ENCODE measurements around the gene C10orf143. TPM values are rescaled to one million over a fixed set of nuclear protein-coding genes. Genes with fewer than 3 reads are reported as not detected.

C10orf143 gene
- total RNA-seq, 4 donors from 2014 or later, result 5.0 to 8.5 (median 6.2) TPM

DNA sequence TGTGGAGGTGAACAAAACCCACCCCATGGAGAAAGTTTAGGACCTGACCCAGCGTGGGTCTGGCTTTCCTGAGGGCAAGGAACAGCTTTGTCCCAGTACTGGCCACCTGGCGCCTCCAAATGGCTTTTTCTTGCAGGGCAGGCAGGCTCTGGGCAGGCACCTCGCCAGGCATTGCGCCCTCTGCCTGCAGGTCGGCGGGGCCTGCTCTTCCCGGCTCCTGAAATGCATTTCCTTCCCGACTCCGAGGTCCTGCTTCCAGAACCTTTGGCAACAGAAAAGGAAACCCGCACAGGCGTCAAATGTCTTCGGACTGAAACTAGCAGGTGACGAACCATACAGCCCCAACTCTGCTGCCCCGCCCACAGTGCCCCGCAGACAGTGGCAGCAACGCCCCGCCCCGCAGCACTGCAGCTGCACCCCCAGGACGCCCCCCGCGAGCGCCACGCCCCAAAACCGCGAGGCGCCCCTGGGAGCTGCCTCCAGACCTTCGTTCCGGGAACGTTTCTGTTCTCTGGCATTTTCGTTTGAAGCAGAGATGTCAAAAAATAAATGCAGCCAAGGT is 65.5 kb downstream of the C10orf143 start:
- DNase-seq, result no peak
- intact Hi-C loops (cut with DNase I), result no loop called here
- no peak overlapping the region for H3K4me3 ChIP-seq (replicated peaks in 1 of 3)
- H3K27ac ChIP-seq, result no peak overlapping the region
- TF ChIP-seq, protein P1, sequence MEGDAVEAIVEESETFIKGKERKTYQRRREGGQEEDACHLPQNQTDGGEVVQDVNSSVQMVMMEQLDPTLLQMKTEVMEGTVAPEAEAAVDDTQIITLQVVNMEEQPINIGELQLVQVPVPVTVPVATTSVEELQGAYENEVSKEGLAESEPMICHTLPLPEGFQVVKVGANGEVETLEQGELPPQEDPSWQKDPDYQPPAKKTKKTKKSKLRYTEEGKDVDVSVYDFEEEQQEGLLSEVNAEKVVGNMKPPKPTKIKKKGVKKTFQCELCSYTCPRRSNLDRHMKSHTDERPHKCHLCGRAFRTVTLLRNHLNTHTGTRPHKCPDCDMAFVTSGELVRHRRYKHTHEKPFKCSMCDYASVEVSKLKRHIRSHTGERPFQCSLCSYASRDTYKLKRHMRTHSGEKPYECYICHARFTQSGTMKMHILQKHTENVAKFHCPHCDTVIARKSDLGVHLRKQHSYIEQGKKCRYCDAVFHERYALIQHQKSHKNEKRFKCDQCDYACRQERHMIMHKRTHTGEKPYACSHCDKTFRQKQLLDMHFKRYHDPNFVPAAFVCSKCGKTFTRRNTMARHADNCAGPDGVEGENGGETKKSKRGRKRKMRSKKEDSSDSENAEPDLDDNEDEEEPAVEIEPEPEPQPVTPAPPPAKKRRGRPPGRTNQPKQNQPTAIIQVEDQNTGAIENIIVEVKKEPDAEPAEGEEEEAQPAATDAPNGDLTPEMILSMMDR (IDR thresholded peaks at IDR 0.05), result no peak
- no peak for TF ChIP-seq POLR2A (IDR thresholded peaks at IDR 0.05)
- H3K9me3 ChIP-seq, result no peaks in the 10 kb centered on the region
- no peaks in the 10 kb centered on the region for H3K4me1 ChIP-seq
- no peaks in the 10 kb centered on the region for H3K36me3 ChIP-seq
- no peaks in the 10 kb centered on the region for H3K27me3 ChIP-seq
- 37 to 65% methylated on average over 23 to 26 of the region's 30 CpGs for WGBS, 2 donors

DNA sequence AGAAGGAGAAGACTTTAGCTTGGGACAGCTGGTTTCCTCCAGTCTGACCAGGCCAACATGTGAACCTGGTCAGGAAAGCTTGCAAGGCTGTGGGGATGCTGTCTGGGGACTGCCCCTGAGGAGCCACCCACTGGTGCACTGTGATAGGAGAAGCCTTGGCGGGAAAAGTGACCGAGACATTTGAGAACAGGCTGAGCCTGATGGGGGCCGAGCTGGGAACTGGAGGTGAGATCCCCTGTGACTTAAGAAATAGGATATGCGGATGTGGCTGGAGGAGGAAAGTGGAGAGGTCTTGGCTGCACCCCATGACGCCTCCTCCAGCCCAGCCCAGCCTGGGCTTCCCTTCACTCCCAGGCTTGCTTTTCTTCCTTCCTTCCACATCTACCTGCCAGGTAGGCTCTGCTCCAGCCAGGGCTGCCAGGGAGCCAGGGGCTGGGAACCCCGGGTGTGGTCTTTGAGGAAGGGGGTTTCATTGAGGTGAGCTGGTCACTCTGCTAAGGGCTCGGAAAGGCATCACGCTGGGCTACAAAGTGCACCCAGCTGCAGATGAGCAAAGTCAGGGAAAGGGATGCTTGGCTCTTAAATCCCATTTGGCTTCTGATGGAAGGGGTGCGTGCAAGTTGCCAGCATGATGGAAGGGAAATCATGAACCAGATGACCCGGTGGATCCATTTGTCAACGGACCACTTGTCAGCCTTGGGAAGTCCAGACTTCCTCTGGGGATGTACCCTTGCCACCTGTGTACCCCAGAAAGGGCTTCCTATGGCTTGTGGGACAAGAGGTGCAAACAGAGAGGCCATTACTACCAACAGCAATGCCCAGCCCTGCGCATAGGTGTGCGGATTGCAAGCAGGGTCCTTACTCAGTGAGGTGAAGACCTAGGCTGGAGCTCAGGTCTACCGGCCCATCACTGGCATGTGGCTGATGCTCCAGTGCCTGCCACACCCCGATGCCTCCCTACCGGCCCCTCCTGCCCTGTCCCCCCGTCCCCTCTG is 66.3 kb downstream of the C10orf143 start:
- Histone ChIP-seq H3K27ac (no peak overlapping the region), H3K36me3 (no peaks in the 10 kb centered on the region), H3K4me1 (no peaks in the 10 kb centered on the region), H3K4me3 (replicated peaks in 1 of 3) (no peak overlapping the region), H3K27me3 (no peaks in the 10 kb centered on the region), H3K9me3 (no peaks in the 10 kb centered on the region)
- no peak for DNase-seq
- intact Hi-C loops (cut with DNase I), result no loop called here
- 78 to 81% methylated on average over 14 to 17 of the region's 17 CpGs for WGBS, 2 donors
- TF ChIP-seq, protein P1 (IDR thresholded peaks at IDR 0.05), result no peak
- TF ChIP-seq POLR2A (IDR thresholded peaks at IDR 0.05), result no peak

DNA sequence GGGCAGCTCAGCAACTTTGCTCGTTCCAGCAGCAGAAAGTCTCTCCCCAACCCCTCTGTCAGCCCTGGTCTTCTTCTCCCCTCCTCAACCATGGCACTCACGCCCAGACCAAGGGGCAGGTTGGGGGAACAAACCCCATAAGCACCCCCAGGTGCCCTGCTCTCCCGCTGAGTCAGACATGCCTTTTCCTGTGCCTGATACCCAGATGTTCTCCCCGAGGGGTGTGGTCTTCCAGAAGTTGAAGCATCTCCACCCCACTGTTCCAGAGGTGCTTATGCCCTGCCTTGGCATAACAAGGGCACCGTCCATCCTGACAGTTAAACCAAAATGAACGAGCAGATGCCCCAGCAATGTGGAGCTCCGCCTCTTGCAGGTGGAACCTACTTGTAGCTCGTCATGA is 67.1 kb downstream of the C10orf143 start:
- Histone ChIP-seq H3K4me3 (replicated peaks in 1 of 3) (no peak overlapping the region), H3K9me3 (no peaks in the 10 kb centered on the region), H3K4me1 (no peaks in the 10 kb centered on the region), H3K27ac (no peak overlapping the region), H3K36me3 (no peaks in the 10 kb centered on the region), H3K27me3 (no peaks in the 10 kb centered on the region)
- no peak for DNase-seq
- TF ChIP-seq, protein P1 (IDR thresholded peaks at IDR 0.05), result no peak
- no peak for TF ChIP-seq POLR2A (IDR thresholded peaks at IDR 0.05)
- 74 to 79% methylated on average over 7 to 8 of the region's 8 CpGs for WGBS, 2 donors
- intact Hi-C loops (cut with DNase I), result no loop called here

DNA sequence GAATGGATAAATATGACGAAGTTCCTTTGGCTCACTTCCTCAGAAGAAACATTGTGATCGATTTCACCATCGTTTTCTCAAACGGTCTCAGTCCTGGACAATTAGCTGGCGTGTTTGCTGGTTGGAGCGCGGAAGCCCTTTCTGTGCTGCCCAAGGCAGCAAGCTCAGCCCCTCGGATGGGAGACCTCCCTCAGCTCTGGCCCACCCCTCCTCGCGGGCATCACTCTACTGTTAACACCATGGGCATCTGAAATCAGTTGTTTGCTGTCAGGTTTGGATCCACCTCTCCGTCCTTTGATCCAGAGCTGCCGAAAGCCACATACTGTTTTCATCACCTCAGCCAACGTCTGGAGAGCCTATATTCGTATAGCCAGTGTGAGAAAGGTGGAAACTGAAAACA is 68.2 kb downstream of the C10orf143 start:
- H3K4me3 ChIP-seq (replicated peaks in 1 of 3), result no peak overlapping the region
- WGBS, 2 donors, result 54 to 60% methylated on average over 14 of the region's 14 CpGs
- TF ChIP-seq, protein P1 (IDR thresholded peaks at IDR 0.05), result no peak
- no peak for TF ChIP-seq POLR2A (IDR thresholded peaks at IDR 0.05)

More for the DNA sequence above, 68.2 kb downstream of the C10orf143 start:
- H3K36me3 ChIP-seq, result no peaks in the 10 kb centered on the region
- intact Hi-C loops (cut with DNase I), result no loop called here
- DNase-seq, result no peak
- H3K4me1 ChIP-seq, result no peaks in the 10 kb centered on the region
- H3K27ac ChIP-seq, result no peak overlapping the region
- H3K9me3 ChIP-seq, result no peaks in the 10 kb centered on the region
- no peaks in the 10 kb centered on the region for H3K27me3 ChIP-seq
